MCF 10A (cell line): ENCODE measurements around the gene USP11. TPM values are rescaled to one million over a fixed set of nuclear protein-coding genes. Genes with fewer than 3 reads are reported as not detected.
A peak's percentile ranks its signal among the peaks of the same experiment; 100 is the strongest.

ENCODE experiments used
- BruUV-seq: library from RNA; stranded (reverse); fragments of 400-500 nt; replicated peaks from 2 replicates; lab custom pipeline; 2021; lab: Mats Ljungman, UMichigan
- CTCF ChIA-PET: fragments of 300-600 bp; sonication (Branson Sonifier 250); formaldehyde crosslinking; extraction: SDS; loops from one replicate; lab custom pipeline; 2021; ENCODE audit warnings: antibody characterized with exemption, inconsistent platforms; lab: Yijun Ruan, JAX
- POLR2A ChIA-PET: fragments of 300-600, 350-650 bp; sonication (Branson Sonifier 250); formaldehyde crosslinking; extraction: SDS; loops from one replicate; lab custom pipeline; 2020; ENCODE audit warnings: antibody characterized with exemption, inconsistent platforms; lab: Yijun Ruan, JAX
- DNase-seq: peaks from one replicate; pipeline ENCODE4 v3.0.0-alpha.2; 2018; ENCODE audit not compliant: unreplicated experiment
- H3K27ac Mint-ChIP-seq: one replicate; pipeline ENCODE4 v1.8.0; 2022; ENCODE audit warnings: mild to moderate bottlenecking, low read depth, mixed read lengths; ENCODE audit not compliant: unreplicated experiment
- H3K27me3 Mint-ChIP-seq: one replicate; pipeline ENCODE4 v1.8.0; 2022; ENCODE audit warnings: mixed read lengths; ENCODE audit not compliant: insufficient read depth, unreplicated experiment
- H3K36me3 Mint-ChIP-seq: one replicate; pipeline ENCODE4 v1.8.0; 2022; ENCODE audit warnings: mild to moderate bottlenecking, moderate library complexity, mixed read lengths; ENCODE audit not compliant: insufficient read depth, unreplicated experiment
- H3K4me1 Mint-ChIP-seq: one replicate; pipeline ENCODE4 v1.8.0; 2022; ENCODE audit warnings: mixed read lengths; ENCODE audit not compliant: insufficient read depth, unreplicated experiment
- H3K4me3 Mint-ChIP-seq: one replicate; pipeline ENCODE4 v1.8.0; 2022; ENCODE audit warnings: mild to moderate bottlenecking, moderate library complexity, mixed read lengths; ENCODE audit not compliant: unreplicated experiment
- H3K9me3 Mint-ChIP-seq: one replicate; pipeline ENCODE4 v1.8.0; 2022; ENCODE audit warnings: mixed read lengths; ENCODE audit not compliant: unreplicated experiment
- intact Hi-C: fragments of 100-400 bp; cut with micrococcal nuclease; formaldehyde crosslinking; loops from 2 replicates; pipeline ENCODE4 v1.14.1; 2022
- total RNA-seq: library from RNA; stranded (reverse); gene quantifications from 2 replicates; pipeline ENCODE4 v1.2.3, GENCODE V29; 2022
- TF ChIP-seq, protein P1 (sequence below): fragments of 200-600 bp; IDR thresholded peaks from one replicate; pipeline ENCODE4 v1.8.0; 2022; ENCODE audit warnings: antibody characterized with exemption, mild to moderate bottlenecking; ENCODE audit not compliant: unreplicated experiment

The USP11 gene
- total RNA-seq, 1 experiment from 2014 or later = 20.3 TPM

DNA sequence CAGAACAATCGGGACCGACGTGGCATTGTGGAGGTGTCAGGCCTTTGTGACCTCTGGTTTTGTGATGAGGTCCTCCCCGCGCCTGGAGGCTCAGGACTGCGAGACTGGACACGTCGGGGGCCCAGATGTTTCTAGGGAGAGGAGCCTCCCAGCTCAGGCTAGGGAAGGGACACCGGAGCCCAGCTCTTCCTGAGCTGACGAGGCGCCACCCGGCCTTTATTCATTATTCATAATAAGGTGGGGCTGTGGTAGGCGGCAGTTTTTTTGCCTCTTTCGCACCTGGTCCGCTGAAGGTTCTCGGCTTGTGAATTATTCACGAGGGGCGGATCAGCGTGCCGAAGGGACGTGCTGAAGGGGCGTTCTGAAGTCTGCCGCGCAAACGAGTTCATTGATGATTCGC is 41.5 kb upstream of the USP11 start:
- DNase-seq = peak; percentile 51
- Mint-ChIP-seq H3K27me3 (peaks cover 11% of the 10 kb centered on the region), H3K27ac (peak overlapping the region; percentile 84), H3K9me3 (no peaks in the 10 kb centered on the region), H3K4me1 (peaks cover 18% of the 10 kb centered on the region), H3K36me3 (peaks cover 10% of the 10 kb centered on the region), H3K4me3 (peak overlapping the region; percentile 92)
- no TSS peak for BruUV-seq
- TF ChIP-seq, protein P1, sequence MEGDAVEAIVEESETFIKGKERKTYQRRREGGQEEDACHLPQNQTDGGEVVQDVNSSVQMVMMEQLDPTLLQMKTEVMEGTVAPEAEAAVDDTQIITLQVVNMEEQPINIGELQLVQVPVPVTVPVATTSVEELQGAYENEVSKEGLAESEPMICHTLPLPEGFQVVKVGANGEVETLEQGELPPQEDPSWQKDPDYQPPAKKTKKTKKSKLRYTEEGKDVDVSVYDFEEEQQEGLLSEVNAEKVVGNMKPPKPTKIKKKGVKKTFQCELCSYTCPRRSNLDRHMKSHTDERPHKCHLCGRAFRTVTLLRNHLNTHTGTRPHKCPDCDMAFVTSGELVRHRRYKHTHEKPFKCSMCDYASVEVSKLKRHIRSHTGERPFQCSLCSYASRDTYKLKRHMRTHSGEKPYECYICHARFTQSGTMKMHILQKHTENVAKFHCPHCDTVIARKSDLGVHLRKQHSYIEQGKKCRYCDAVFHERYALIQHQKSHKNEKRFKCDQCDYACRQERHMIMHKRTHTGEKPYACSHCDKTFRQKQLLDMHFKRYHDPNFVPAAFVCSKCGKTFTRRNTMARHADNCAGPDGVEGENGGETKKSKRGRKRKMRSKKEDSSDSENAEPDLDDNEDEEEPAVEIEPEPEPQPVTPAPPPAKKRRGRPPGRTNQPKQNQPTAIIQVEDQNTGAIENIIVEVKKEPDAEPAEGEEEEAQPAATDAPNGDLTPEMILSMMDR = no peak
- intact Hi-C loops = loop anchor here (5.0 to 10.0 kb wide), 2 partner anchors 291 to 833 kb away; partner anchors contain the start of gene ZNF41
- ChIA-PET POLR2A (interaction anchor here (0.5 to 2.7 kb wide), 17 partner anchors 9 to 432 kb away, joined by 3 to 25 read pairs (median 4); partner anchors contain the start of genes CDK16, RBM10, SLC9A7 and USP11), CTCF (interaction anchor here (0.6 to 3.0 kb wide), 8 partner anchors 13 to 878 kb away, joined by 3 to 14 read pairs (median 6); partner anchors contain the start of genes NDUFB11 and RBM10)

DNA sequence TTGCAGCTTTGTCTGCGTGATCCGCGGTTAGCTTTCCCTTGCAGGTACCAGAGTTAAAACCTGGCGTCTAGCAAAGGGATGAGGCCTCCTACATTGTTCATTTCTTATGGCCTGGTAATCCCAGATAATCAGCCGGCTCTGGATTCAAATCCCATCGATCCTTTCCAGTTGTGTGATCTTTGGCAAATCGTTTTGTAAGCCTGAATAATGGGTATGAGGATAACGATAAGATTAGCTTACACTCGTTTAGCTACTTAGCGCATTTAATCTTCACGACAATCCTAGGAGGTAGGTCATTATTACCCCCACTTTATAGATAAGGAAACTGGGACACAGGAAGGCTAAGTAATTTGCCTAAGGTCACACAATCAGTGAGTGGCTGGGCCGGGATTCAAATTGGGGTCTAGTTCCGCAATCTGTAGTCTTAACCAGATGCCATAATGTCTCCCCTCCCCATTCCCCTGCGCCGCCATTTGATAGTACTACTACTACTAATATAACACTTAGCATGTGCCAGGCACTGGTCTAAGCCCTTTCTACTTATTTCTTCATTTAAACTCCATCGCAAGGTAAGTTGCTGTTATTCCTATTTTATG is 40.9 kb upstream of the USP11 start:
- DNase-seq = no peak
- Mint-ChIP-seq H3K36me3 (peaks cover 8% of the 10 kb centered on the region), H3K27ac (no peak overlapping the region), H3K27me3 (peaks cover 11% of the 10 kb centered on the region), H3K4me3 (peak overlapping the region; percentile 92), H3K9me3 (no peaks in the 10 kb centered on the region), H3K4me1 (peaks cover 24% of the 10 kb centered on the region)
- TF ChIP-seq, protein P1 = no peak
- intact Hi-C loops = loop anchor here (5.0 to 10.0 kb wide), 2 partner anchors 290 to 833 kb away; partner anchors contain the start of gene ZNF41
- ChIA-PET POLR2A (interaction anchor here (0.6 to 2.7 kb wide), 11 partner anchors 9 to 349 kb away, joined by 3 to 25 read pairs (median 4); partner anchors contain the start of genes CDK16 and USP11), CTCF (interaction anchor here (0.6 to 3.0 kb wide), 8 partner anchors 14 to 877 kb away, joined by 3 to 14 read pairs (median 4); partner anchors contain the start of genes NDUFB11 and RBM10)
- no TSS peak for BruUV-seq

DNA sequence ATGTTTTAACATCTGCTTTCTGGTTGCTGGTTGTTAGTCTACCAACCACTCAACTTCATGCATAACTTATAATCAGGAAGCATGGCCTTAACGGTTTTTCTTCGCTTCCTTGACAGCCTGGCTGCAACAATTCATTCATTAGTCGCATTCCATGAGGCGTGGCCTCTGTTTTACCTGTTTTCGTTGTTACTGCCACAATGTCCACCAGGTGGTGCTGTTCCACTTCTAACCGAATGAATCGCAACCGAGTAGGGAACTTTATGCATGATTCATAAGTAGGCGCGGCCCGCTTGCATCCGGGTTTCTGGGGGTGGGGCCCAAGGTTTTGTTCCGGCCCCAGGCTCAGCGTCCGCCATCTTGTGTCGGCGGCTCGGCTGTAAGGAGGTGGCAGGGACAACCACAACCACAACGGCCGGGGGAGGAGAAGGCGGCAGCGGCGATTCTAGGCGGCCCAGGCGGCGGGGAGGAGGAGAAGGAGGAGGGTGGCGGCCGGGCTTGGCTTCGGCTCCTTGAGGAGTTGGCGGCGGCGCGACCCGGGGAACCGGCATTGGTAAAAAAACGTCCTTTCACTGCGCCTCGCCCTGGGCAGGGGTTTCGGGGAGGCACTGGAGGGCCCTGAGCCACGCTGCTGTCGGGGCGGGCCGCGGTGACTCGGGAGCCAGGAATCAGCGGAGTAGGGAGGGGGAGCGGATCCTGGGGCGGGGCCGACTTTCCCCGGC is 39.2 kb upstream of the USP11 start, which contains the start of gene UBA1:
TSS of gene UBA1 (plus strand) at position 355 of the 719 bp plus-strand sequence. CDS start 4,974 bp downstream, outside the sequence.
- peak within 1 kb of the TSS; percentile 98 for H3K4me3 Mint-ChIP-seq
- H3K4me1 Mint-ChIP-seq = peaks cover 28% of the 10 kb centered on the region
- no TSS peak for BruUV-seq
- intact Hi-C loops = loop anchor here (1.0 to 10.0 kb wide), 7 partner anchors 24 to 831 kb away; partner anchors contain the start of gene ZNF41
- peaks cover 12% of the 10 kb centered on the region for H3K36me3 Mint-ChIP-seq
- peak within 1 kb of the TSS; percentile 99 for H3K27ac Mint-ChIP-seq
- H3K9me3 Mint-ChIP-seq = no peaks in the 10 kb centered on the region
- TF ChIP-seq, protein P1 = peak; percentile 60
- peaks cover 4% of the 10 kb centered on the region for H3K27me3 Mint-ChIP-seq
- DNase-seq = peak; percentile 99
- CTCF ChIA-PET = interaction anchor here (1.1 to 3.0 kb wide), 4 partner anchors 12 to 191 kb away, joined by 4 to 14 read pairs (median 6); no protein-coding TSS in a partner anchor
- POLR2A ChIA-PET = interaction anchor here (1.2 to 1.9 kb wide), 4 partner anchors 24 to 190 kb away, joined by 3 to 12 read pairs (median 4); partner anchors contain the start of genes CDK16 and USP11
